B cell (primary cell): ENCODE data around the gene AMBRA1. TPM values are rescaled to one million over a fixed set of nuclear protein-coding genes. Genes with fewer than 3 reads are reported as not detected.

Experiments used
- ATAC-seq: fragments of 200-7000 bp; cut with Tn5 transposase; one replicate; pipeline ENCODE4 v1.10.0; 2021; ENCODE audit warnings: low read depth, mild to moderate bottlenecking, moderate number of reproducible peaks, moderate library complexity
- CTCF ChIA-PET: fragments of 350-600 bp; sonication (Branson Sonifier 250); formaldehyde crosslinking; loops from one replicate; lab custom pipeline; 2021; ENCODE audit warnings: antibody characterized with exemption, inconsistent platforms; lab: Charles Lee
- POLR2A ChIA-PET: fragments of 350-600 bp; sonication (Branson Sonifier 250); formaldehyde crosslinking; loops from one replicate; lab custom pipeline; 2021; ENCODE audit warnings: antibody characterized with exemption; lab: Charles Lee
- DNase-seq: peaks from one replicate; pipeline ENCODE4 v3.0.0; 2013
- H2AFZ ChIP-seq: 2 replicates; pipeline ENCODE4 v1.6.1; 2012; ENCODE audit warnings: mild to moderate bottlenecking, low read depth, low read length; ENCODE audit not compliant: insufficient read depth, poor library complexity, severe bottlenecking
- H3K27ac ChIP-seq, 2 donors: 1 replicate in 1 of 2; 2 replicates in 1 of 2; pipeline ENCODE4 v1.5.1; 2012 to 2013; ENCODE audit warnings: low read length in 2 of 2, mild to moderate bottlenecking in 2 of 2, moderate library complexity in 1 of 2
- H3K27me3 ChIP-seq, 4 experiments: fragments of 200-600 bp in 1 of 4; sonication (generic) in 1 of 4; replicated peaks in 1 of 4; 1 replicate in 2 of 4; 2 replicates in 2 of 4; pipeline versions ENCODE4 v1.6.1 to v1.7.0; 2013 to 2016; ENCODE audit warnings: low read length in 3 of 4, mild to moderate bottlenecking in 2 of 4, mixed read lengths in 1 of 4, moderate library complexity in 1 of 4; ENCODE audit not compliant: insufficient read depth in 4 of 4, control insufficient read depth in 3 of 4; ENCODE audit errors: control extremely low read depth in 1 of 4
- H3K36me3 ChIP-seq, 2 experiments: replicated peaks in 1 of 2; 1 replicate in 1 of 2; 2 replicates in 1 of 2; pipeline versions ENCODE4 v1.6.1 to v1.7.1; 2013; ENCODE audit warnings: low read length in 1 of 2; ENCODE audit not compliant: insufficient read depth in 2 of 2, control insufficient read depth in 1 of 2; ENCODE audit errors: control extremely low read depth in 1 of 2, extremely low read depth in 1 of 2
- H3K4me1 ChIP-seq, 2 donors: fragments of 200-600 bp in 1 of 2; sonication (generic) in 1 of 2; 1 replicate in 1 of 2; 2 replicates in 1 of 2; pipeline versions ENCODE4 v1.5.1 to v1.6.1; 2013 to 2017; ENCODE audit warnings: low read length in 2 of 2; ENCODE audit not compliant: control insufficient read depth in 2 of 2, insufficient read depth in 2 of 2
- H3K4me2 ChIP-seq: replicated peaks from 2 replicates; pipeline ENCODE3; 2012; ENCODE audit warnings: mild to moderate bottlenecking, low read depth, low read length; ENCODE audit not compliant: poor library complexity, severe bottlenecking
- H3K4me3 ChIP-seq, 5 experiments: fragments of 200-600 bp in 1 of 5; sonication (generic) in 1 of 5; 1 replicate in 3 of 5; 2 replicates in 2 of 5; pipeline versions ENCODE4 v1.5.1 to v1.7.0; 2011 to 2016; ENCODE audit warnings: low read length in 4 of 5, mild to moderate bottlenecking in 4 of 5, low read depth in 2 of 5, control low read depth in 1 of 5, moderate library complexity in 1 of 5; ENCODE audit not compliant: insufficient read depth in 1 of 5; ENCODE audit errors: control extremely low read depth in 1 of 5, extremely low read depth in 1 of 5
- H3K79me2 ChIP-seq: fragments of 200-600 bp; sonication (generic); one replicate; pipeline ENCODE4 v1.6.0; 2016; ENCODE audit warnings: low read length; ENCODE audit not compliant: control insufficient read depth, insufficient read depth
- H3K9ac ChIP-seq: fragments of 200-600 bp; sonication (generic); 2 replicates; pipeline ENCODE4 v1.6.1; 2017; ENCODE audit warnings: mild to moderate bottlenecking, low read length, moderate library complexity
- H3K9me3 ChIP-seq, 3 donors: one replicate each; pipeline versions ENCODE4 v1.6.1 to v1.7.1; 2013; ENCODE audit warnings: low read length in 2 of 3; ENCODE audit not compliant: control insufficient read depth in 2 of 3, insufficient read depth in 1 of 3; ENCODE audit errors: control extremely low read depth in 1 of 3
- H4K20me1 ChIP-seq: 2 replicates; pipeline ENCODE4 v1.6.0; 2012; ENCODE audit warnings: mild to moderate bottlenecking, low read length; ENCODE audit not compliant: insufficient read depth, control insufficient read depth, poor library complexity, severe bottlenecking
- H3K27ac Mint-ChIP-seq: one replicate; pipeline ENCODE4 v1.8.0; 2021; ENCODE audit warnings: mixed read lengths
- H3K27me3 Mint-ChIP-seq: one replicate; pipeline ENCODE4 v1.8.0; 2021; ENCODE audit warnings: mixed read lengths
- H3K4me1 Mint-ChIP-seq: one replicate; pipeline ENCODE4 v1.8.0; 2021; ENCODE audit warnings: mixed read lengths
- H3K4me3 Mint-ChIP-seq: one replicate; pipeline ENCODE4 v1.8.0; 2021; ENCODE audit warnings: mixed read lengths
- H3K9me3 Mint-ChIP-seq: one replicate; pipeline ENCODE4 v1.8.0; 2022; ENCODE audit warnings: mixed read lengths; ENCODE audit not compliant: insufficient read depth
- CTCF ChIP-seq: fragments of 200-600 bp; IDR thresholded peaks from one replicate; pipeline ENCODE4 v1.8.0; 2022; ENCODE audit warnings: antibody characterized with exemption, mild to moderate bottlenecking
- EZH2 ChIP-seq: IDR thresholded peaks from 2 replicates; pipeline ENCODE4 v1.6.1; 2012; ENCODE audit warnings: borderline replicate concordance, low read depth, mild to moderate bottlenecking, moderate library complexity, low read length; ENCODE audit not compliant: insufficient read depth, poor library complexity, severe bottlenecking
- WGBS: methylation state at CpG from one replicate; pipeline ENCODE4 v1.1.5; 2013; ENCODE audit warnings: missing lambda C conversion rate; ENCODE audit not compliant: insufficient coverage; 5-methylcytosine and 5-hydroxymethylcytosine counted together
- intact Hi-C: fragments of 100-400 bp; cut with micrococcal nuclease; formaldehyde crosslinking; loops from one replicate; pipeline ENCODE4 v1.10.0; 2022
- polyA plus RNA-seq: library from polyadenylated mRNA; depleted of rRNA; stranded (reverse); fragments of >200 nt; gene quantifications from 2 replicates; pipeline ENCODE4 v1.2.3, GENCODE V29; 2012
- small RNA-seq: library from RNA; depleted of rRNA; stranded (forward); fragments of <200 nt; gene quantifications from one replicate; pipeline ENCODE3, GENCODE V24; 2012; ENCODE audit warnings: low replicate concordance, low read depth; ENCODE audit not compliant: insufficient read length
- total RNA-seq, 2 donors: library from RNA; stranded (reverse); fragments of 120-200 nt in 1 of 2; gene quantifications; 1 replicate in 1 of 2; 2 replicates in 1 of 2; pipeline versions ENCODE4 v1.2.3 to v1.2.4, GENCODE V29; 2013 to 2022

Gene AMBRA1
- total and polyA plus RNA-seq, 2 donors (not counting 1 experiment from before 2014, with no cell fraction given): 13.8 to 36.1 TPM

DNA sequence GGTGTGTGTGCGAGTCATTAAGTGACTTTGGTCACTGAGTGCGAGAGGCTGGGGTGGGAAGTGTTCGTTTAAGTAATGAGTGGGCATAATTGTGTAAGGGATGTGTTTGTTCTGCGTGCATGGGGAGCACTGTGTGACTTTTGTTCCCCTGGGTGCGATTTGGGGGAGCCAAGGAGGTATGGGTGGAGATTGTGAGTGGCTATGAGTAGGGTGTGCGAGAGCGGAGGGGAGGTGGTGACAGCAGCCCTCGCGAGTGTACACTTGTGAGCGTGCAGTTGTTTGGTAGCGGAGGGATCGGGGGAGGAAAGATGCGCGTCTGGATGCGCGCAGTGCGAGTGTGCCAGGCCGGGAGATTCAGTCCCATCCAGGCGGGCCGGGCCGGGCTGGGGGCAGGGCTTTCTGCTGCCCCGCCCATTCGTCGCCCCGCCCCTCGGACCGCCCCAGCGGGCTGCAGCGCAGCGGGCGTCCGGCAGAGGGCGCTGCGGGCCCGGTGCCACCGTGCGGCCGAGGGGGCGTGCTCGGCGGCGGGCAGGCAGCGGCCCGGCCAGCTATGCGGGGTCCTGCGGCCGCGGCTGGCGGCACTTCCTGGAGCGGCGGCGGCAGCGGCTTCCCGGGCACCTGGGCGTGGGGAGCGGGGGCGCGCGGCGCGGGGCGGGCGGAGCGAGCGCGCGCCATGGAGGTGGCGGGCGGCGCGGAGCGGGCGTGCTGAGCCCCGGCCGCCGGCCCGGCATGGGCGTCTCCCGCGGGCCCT is 246.8 kb downstream of the AMBRA1 start, which contains the start of gene DGKZ:
Gene DGKZ, plus strand, starts transcription at position 578 of the 751 bp plus-strand sequence. CDS start 197 bp downstream, outside the sequence.
- Histone ChIP-seq H4K20me1 (peaks cover 36% of the 10 kb centered on the region), H2AFZ (peak within 1 kb of the TSS; percentile 82), H3K36me3 (no peaks in the 10 kb centered on the region), H3K4me2 (peak within 1 kb of the TSS; percentile 97), H3K27me3 (peaks cover 0 to 5% (median 0%) of the 10 kb centered on the region in 4 experiments), H3K9me3 (no peaks in the 10 kb centered on the region), H3K4me3 (peak within 1 kb of the TSS; percentile 58 to 88 (median 78)), H3K4me1 (peaks cover 38 to 46% of the 10 kb centered on the region in 2 donors), H3K27ac (peak within 1 kb of the TSS in 1 of 2 donors; percentile 64), H3K9ac (peak within 1 kb of the TSS; percentile 82), H3K79me2 (peaks cover 55% of the 10 kb centered on the region)
- POLR2A ChIA-PET: no interaction called here
- H3K27ac Mint-ChIP-seq: peak within 1 kb of the TSS; percentile 83
- WGBS: 5% methylated on average over 80 of the region's 80 CpGs
- CTCF ChIA-PET: interaction anchor here (0.6 to 2.4 kb wide), 5 partner anchors 13 to 104 kb away, joined by 3 to 10 read pairs (median 5); no protein-coding TSS in a partner anchor
- peaks cover 53% of the 10 kb centered on the region for H3K4me1 Mint-ChIP-seq
- peak within 1 kb of the TSS; percentile 91 for H3K4me3 Mint-ChIP-seq
- peak; percentile 96 for DNase-seq
- TF ChIP-seq CTCF (peak; percentile 73), EZH2 (no peak)
- intact Hi-C loops: loop anchor here (1.0 to 5.0 kb wide), 6 partner anchors 20 to 542 kb away; partner anchors contain the start of genes ATG13, HARBI1, MDK and PEX16
- ATAC-seq: peak; percentile 94
- no peaks in the 10 kb centered on the region for H3K9me3 Mint-ChIP-seq
- H3K27me3 Mint-ChIP-seq: no peaks in the 10 kb centered on the region

Small RNA genes lying within 50 kb of the gene (small RNA-seq; reads per million reads assigned to genes)
- gene MIR3160-1 (not detected), gene MIR4688 (not detected)

Other genes with a start within 250 kb of the AMBRA1 start
- gene DGKZ, start 246.6 kb downstream of the AMBRA1 start, total RNA-seq: 56.6 and 60.9 TPM in 2 replicates
- gene DGKZ, start 246.6 kb downstream of the AMBRA1 start, polyA plus RNA-seq: 79.5 and 84.5 TPM in 2 replicates
- 2.6 and 2.9 TPM in 2 replicates for gene MDK, start 212.4 kb downstream of the AMBRA1 start, total RNA-seq
- 1.2 and 1.5 TPM in 2 replicates for gene MDK, start 212.4 kb downstream of the AMBRA1 start, polyA plus RNA-seq
- gene CHRM4, start 202.2 kb downstream of the AMBRA1 start, total RNA-seq: 0.49 TPM in 1 of 2 replicates, not detected in the other
- 1.4 and 2.7 TPM in 2 replicates for gene CHRM4, start 202.2 kb downstream of the AMBRA1 start, polyA plus RNA-seq
- gene HARBI1, start 23.2 kb upstream of the AMBRA1 start, total RNA-seq: 6.7 and 8.0 TPM in 2 replicates
- gene HARBI1, start 23.2 kb upstream of the AMBRA1 start, polyA plus RNA-seq: 7.7 and 12.6 TPM in 2 replicates
- gene ATG13, start 23.5 kb upstream of the AMBRA1 start, total RNA-seq: 88.8 and 92.8 TPM in 2 replicates
- gene ATG13, start 23.5 kb upstream of the AMBRA1 start, polyA plus RNA-seq: 35.7 and 48.5 TPM in 2 replicates
- gene ARHGAP1, start 106.6 kb upstream of the AMBRA1 start, total RNA-seq: 55.0 and 56.8 TPM in 2 replicates
- gene ARHGAP1, start 106.6 kb upstream of the AMBRA1 start, polyA plus RNA-seq: 26.3 and 33.9 TPM in 2 replicates
- 19.2 and 22.3 TPM in 2 replicates for gene ZNF408, start 107.0 kb upstream of the AMBRA1 start, total RNA-seq
- gene ZNF408, start 107.0 kb upstream of the AMBRA1 start, polyA plus RNA-seq: 8.3 and 9.0 TPM in 2 replicates
- not detected in 2 replicates for gene F2, start 125.2 kb upstream of the AMBRA1 start, total RNA-seq
- gene F2, start 125.2 kb upstream of the AMBRA1 start, polyA plus RNA-seq: not detected in 2 replicates